Smooth muscle cell of the umbilical artery (primary cell): ENCODE results near the gene TCAF1. TPM values are rescaled to one million over a fixed set of nuclear protein-coding genes. Genes with fewer than 3 reads are reported as not detected.

Experiments used
- total RNA-seq: library from RNA; depleted of rRNA; stranded (reverse); fragments of >200 nt; gene quantifications from 2 replicates; pipeline ENCODE4 v1.2.3, GENCODE V29; 2014

The TCAF1 gene
- total RNA-seq: 99.5 and 103 TPM in 2 replicates

GRCh38 chr7:143901668-143902331, at the start of gene TCAF1:
Gene TCAF1, minus strand, starts transcription at chr7:143902176. Its CDS starts 25,568 bp downstream, at chr7:143876608.

GRCh38 chr7:143934526-143935325, 32.8 kb upstream of the TCAF1 start, which contains the start of gene OR2F2:
Gene OR2F2, plus strand, starts transcription at chr7:143935233. Its CDS starts 0 bp downstream, at chr7:143935233.

Other genes starting within 250 kb of the TCAF1 start
- gene CTAGE6, start 144.5 kb downstream of the TCAF1 start, total RNA-seq: 0.89 and 1.3 TPM in 2 replicates
- not detected in 2 replicates for gene OR2F2, start 33.1 kb upstream of the TCAF1 start, total RNA-seq
- gene OR2F1, start 52.7 kb upstream of the TCAF1 start, total RNA-seq: not detected in 2 replicates
- gene OR6B1, start 98.1 kb upstream of the TCAF1 start, total RNA-seq: not detected in 2 replicates
- gene OR2A5, start 146.8 kb upstream of the TCAF1 start, total RNA-seq: not detected in 2 replicates
- not detected in 2 replicates for gene OR2A25, start 167.6 kb upstream of the TCAF1 start, total RNA-seq
- not detected in 2 replicates for gene OR2A12, start 184.1 kb upstream of the TCAF1 start, total RNA-seq
- gene OR2A2, start 207.4 kb upstream of the TCAF1 start, total RNA-seq: not detected in 2 replicates
- gene OR2A14, start 221.0 kb upstream of the TCAF1 start, total RNA-seq: not detected in 2 replicates